Raji (cell line): ENCODE results near the gene MAMLD1.

Source experiments
- POLR2A ChIP-seq: IDR thresholded peaks from 2 replicates; pipeline ENCODE4 v1.6.1; 2011; ENCODE audit warnings: low read depth, low read length, control low read depth; ENCODE audit not compliant: insufficient read depth

MAMLD1 gene

DNA sequence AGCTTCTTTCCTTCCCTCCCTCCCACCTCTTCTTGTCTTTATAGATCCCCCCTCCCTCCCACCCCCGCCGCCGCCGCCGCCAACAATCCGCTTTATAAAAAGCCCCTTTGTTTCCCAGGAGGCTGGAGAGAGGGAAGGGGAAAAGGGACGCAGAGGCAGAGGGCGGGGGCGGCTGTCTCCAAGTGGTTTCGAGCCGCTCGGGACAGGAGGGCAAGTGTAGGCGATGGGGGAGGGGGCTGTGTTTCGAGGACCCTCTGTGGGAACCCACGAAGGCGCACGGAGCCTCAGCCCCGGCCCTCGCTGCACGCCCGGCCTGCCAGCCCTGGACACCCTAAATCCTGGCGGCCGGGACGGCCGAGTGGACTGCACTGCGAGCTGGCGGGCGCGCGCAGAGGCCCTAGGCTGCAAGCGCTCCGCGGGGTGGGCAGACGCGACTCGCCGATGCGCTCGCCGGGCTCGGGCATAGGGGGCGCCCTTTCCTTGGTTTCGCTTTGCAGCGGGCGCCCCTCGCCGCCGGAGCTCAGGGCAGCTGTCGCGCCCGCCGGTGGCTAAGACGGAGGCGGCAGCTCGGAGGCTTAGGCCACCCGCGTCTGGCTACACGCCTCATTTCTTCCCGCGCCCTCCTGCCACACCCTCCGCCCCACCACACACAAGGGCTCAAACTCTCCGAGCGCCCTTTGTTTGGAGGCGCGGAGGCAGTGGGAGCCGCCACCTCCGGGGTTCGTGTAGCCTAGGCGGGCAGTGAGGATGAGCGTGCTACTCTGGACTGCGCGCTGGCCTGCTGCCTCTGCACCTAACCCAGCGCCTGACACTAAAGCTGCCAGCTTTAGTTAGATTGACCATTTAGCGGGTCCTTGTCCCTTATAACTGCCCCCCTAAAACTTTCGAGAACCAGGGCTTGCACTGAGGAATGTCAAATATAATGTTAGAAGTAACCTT, 2.2 kb downstream of the MAMLD1 start:
- TF ChIP-seq POLR2A, result no peak

- TF ChIP-seq POLR2A, result no peak
Observed at GRCh38 chrX:150365990-150366911, 3.1 kb downstream of the MAMLD1 start.

- TF ChIP-seq POLR2A, result no peak
Observed at GRCh38 chrX:150366951-150367545, 3.9 kb downstream of the MAMLD1 start.

DNA sequence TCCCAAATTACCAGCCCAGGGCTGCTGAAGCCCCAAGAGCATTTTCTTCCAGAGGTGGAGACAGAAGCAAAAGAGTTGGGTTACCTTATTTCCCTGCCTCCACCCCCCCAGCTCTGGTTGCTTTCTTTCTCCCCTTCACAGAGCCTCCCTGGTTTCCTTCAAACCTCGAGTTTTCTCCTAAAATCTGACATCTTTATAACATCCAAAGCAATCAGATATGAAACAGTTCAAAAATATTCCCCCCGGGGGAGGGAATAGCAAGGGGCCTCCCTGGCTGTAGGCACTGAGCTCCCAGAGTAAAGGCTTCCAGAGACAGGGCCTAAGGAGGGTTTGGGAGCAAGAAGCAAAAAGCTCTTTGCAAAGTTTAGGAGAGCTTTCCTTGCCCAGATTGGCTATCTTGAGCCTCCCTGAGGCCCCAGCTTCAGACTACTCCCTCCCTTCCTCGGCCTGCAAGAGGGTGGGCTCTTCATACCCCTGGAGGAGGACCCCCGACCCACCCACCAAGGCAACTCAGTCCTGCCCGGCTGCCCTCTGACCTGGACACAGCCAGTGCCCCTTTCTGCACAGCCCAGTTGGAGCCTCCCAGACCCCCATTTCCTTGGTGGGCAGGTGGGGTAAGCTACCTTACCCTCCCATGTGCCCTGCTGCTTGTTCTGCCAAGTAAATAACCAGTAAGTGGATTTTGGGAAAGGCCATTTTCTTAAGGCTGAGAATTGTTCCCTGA, 7.6 kb downstream of the MAMLD1 start:
- no peak for TF ChIP-seq POLR2A

DNA sequence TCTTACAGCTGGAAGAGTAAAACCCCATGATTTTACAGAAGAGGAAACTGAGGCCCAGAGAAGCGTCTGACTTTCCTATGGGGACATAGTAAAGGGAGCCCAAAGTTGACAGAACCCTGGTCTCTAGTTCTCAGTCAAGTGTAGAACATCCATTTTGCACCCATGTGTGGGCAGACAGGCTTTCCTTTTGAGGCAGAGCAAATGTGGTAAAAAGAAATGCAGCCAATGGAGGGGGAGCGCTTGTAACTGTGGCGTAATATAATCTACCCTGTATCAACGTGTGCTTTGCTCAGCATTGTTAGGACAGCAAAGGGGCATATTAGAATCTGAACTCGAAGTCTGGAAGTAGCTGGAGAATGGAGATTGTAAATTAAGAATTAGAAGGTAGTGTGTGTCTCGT, 8.8 kb downstream of the MAMLD1 start:
- TF ChIP-seq POLR2A, result no peak

GRCh38 chrX:150372280-150372679, 9.2 kb downstream of the MAMLD1 start:
- no peak for TF ChIP-seq POLR2A

DNA sequence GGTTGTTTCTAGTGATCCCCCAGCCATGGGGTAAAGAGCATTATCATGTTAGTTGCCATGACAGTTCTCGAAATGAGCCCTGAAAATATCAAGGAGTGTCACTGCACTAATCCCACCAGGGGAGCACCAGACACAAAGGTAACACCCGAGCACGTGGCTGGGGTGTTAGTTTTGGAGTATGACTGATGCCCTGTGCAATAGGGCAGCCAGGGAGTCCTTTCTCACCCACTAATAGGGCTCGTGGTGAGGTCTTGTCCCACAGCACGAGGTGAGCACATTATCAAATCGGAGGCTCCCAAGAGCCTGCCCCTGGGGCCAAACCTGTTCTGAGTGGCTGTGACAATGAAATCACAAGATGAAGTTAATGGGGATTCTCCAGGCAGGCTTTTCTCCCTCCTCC, 9.6 kb downstream of the MAMLD1 start:
- no peak for TF ChIP-seq POLR2A

GRCh38 chrX:150375243-150375770, 12.2 kb downstream of the MAMLD1 start:
- no peak for TF ChIP-seq POLR2A

GRCh38 chrX:150377005-150377404, 13.9 kb downstream of the MAMLD1 start:
- no peak for TF ChIP-seq POLR2A

DNA sequence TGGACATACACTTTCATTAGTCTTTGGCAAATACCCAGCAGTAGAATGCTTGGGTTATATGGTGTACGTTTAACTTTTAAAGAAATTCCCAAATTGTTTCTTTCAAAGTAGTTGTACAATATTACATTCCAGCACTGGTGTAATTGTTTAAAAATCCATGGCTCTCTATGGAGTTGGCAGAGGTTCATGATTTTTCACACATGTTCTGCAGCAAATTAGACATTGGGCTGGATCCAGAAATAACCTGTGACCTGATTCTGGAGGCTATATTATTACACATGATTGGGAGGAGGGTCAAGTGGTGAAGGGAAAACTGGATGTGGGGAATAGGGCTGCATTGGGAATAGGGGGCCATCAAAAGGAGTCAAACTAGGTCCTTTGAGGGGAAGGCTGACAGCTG, 41.9 kb downstream of the MAMLD1 start:
- no peak for TF ChIP-seq POLR2A

DNA sequence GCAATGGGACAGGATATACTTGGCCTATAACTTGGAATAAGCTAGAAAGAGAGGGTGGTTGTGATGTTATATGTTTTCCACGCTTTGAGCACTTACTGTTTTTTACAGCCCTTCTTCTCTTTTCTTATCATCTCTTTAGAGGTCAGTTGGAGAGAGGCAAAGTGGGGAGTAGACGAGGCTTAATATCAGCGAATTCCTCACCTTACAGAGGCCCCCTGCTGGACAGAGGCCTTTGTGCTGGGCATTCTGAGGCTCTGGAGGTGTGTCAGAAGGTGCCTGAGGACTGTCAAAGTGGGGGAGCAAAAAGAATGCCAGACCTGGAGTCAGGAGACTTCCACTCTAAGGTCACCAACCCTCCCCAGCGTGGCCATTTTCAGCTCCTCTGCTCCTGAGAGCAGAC, 42.5 kb downstream of the MAMLD1 start:
- no peak for TF ChIP-seq POLR2A

GRCh38 chrX:150406596-150406995, 43.5 kb downstream of the MAMLD1 start:
- TF ChIP-seq POLR2A, result no peak

- TF ChIP-seq POLR2A, result no peak
Observed at GRCh38 chrX:150408007-150408406, 44.9 kb downstream of the MAMLD1 start.

DNA sequence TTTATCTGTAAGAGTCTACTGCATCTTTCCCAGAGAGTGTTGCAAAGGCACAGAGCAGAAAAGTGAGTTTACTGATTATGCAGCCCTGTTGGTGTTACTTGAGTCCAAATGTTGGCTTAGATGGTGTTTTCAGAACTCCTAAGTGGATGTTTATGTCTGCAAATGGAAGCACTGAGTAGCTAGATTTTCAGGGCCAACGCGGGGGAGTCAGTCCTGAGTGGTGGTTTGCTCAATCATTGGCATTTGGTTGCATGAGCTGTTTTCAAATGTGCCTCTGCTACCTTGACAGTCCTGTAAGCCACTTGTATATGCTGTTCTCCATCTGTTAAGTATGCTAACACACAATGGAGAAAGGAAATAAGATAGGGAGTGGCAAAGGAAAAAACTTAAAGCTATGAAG, 45.4 kb downstream of the MAMLD1 start:
- TF ChIP-seq POLR2A, result no peak

- TF ChIP-seq POLR2A, result no peak
Observed at GRCh38 chrX:150409486-150409885, 46.4 kb downstream of the MAMLD1 start.

DNA sequence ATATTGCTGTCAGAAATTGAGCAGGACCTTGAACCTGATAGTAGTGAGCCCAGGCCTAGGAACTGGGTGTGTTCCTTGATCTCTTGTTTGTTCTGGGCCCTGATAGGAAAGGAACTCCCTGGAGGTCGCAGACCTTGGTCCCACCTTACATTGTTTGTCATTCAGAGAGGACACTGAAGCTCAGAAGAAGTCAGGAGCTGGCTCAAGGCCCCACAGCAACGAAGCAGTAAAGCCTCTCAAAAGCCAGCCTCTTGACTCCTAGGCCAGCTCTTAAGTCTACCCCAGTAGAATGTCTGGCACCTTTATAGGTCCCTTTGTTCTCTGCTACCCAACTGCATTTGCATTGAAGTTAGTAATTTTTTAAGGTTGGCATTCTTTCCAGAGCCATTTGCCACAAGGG, 46.8 kb downstream of the MAMLD1 start:
- no peak for TF ChIP-seq POLR2A
